NCI-H2171 (cell line): ENCODE measurements around the gene MDK.
A peak's percentile ranks its signal among the peaks of the same experiment; 100 is the strongest.
"Not testable (repeated sequence)": the region's sequence is repeated elsewhere in the genome, so short reads cannot be mapped to it uniquely, and the experiment has no call there.

Source experiments
- DNase-seq: peaks from one replicate; lab custom pipeline; 2025; lab: John Stamatoyannopoulos, UW

MDK gene

GRCh38 chr11:46367244-46367915, 14.1 kb upstream of the MDK start:
- peak; percentile 67 for DNase-seq

DNA sequence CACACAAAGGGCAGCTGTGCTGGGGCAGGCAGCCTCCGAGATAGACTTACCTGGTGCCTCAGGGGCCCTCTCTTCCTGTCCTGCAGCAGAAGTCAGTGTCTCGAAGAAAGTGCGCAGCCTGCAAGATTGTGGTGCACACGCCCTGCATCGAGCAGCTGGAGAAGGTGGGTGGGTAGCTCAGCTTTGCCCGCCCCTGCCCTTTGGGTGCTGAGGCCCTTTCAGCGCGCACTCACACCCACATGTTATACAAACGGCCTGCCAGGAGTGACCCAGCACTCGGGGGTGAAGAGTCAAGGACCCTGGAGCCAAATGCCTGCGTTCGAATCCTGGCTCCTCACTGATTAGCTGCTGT, 13.6 kb upstream of the MDK start:
- DNase-seq = no peak

GRCh38 chr11:46369458-46370152, 11.9 kb upstream of the MDK start:
- DNase-seq = peak; percentile 30

DNA sequence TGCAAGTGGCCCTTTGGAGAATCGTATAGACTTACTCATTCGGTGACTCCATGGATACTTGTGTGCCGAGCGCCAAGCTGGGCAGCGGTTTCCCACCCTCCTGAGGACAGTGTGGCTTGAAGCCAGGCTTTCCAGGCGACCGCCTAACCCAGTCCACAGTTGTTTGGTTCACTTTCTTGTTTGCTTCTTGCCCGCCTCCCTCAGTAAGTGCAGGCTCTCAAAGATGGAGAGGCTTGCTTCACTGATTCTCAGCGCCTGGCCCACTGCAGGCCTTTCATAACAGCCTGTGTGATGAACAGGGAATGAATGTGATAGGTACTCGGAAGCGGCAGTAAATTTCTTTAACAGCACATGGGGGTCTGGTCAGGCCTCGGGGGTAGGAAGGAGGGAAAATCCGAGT, 11.2 kb upstream of the MDK start:
- no peak for DNase-seq

DNA sequence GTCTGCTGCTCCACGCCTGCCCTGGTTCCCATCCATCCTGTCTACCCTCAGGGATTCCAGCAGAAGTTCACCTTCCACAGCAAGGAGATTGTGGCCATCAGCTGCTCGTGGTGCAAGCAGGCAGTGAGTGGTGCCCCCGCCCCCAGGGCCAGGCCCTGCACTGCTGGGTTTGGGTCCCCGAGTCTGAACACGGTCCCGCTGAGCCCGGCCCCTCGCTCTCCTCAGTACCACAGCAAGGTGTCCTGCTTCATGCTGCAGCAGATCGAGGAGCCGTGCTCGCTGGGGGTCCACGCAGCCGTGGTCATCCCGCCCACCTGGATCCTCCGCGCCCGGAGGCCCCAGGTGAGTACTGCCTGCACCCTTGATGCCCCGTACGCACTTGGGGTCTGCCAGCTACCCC, 10.2 kb upstream of the MDK start:
- not testable (repeated sequence) for DNase-seq

- DNase-seq = no peak
Observed at GRCh38 chr11:46372086-46372485, 9.4 kb upstream of the MDK start.

DNA sequence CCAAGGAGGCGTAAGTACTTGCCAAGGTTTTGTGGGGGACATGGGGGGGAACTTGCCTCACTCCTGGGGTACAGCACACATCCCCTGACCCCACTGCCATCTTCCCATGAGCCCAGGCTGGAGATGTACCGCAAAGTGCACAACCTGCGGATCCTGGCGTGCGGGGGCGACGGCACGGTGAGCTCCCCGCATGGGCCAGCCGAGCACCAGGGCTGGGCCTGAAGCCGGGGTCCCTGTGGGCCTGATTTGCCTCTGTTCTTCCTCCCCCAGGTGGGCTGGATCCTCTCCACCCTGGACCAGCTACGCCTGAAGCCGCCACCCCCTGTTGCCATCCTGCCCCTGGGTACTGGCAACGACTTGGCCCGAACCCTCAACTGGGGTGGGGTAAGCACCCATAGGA, 9.0 kb upstream of the MDK start:
- not testable (repeated sequence) for DNase-seq

- no peak for DNase-seq
Observed at GRCh38 chr11:46373787-46374740, 7.4 kb upstream of the MDK start.

DNA sequence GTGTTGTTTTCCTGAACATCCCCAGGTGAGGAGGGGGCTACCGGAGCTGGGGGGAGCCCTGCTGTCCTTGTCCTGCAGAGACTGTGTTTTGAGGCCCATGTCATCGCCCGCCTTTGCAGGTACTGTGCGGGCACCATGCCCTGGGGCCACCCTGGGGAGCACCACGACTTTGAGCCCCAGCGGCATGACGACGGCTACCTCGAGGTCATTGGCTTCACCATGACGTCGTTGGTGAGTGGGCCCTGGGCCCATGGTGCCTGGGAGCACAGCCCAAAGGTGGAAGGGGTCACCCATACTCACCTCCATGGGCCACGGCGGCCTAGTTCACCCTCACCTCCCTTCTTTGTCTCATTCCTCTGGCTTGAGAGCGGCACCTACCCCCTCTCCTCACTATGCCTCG, 6.7 kb upstream of the MDK start:
- no peak for DNase-seq

- no peak for DNase-seq
Observed at GRCh38 chr11:46375392-46376101, 5.9 kb upstream of the MDK start.

- DNase-seq = no peak
Observed at GRCh38 chr11:46376258-46377050, 5.0 kb upstream of the MDK start.

DNA sequence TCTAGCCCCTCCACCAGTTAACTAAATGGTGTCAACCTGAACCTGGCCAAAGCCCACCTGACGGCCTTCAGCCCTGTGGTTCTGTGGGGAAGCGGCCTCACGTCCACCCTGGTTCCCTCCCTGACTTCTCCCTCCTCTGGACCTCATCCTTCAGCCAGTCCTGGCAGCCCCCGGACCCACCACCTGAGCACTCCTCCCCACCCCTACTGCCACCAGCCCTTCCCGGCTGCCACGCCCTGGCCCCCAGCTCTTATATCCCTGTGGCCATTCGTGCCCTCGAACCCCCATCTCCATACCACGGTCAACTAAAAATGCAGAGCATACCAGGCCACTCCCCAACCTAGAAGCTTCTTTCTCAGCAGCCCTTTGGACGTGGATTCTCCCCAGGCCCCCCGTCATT, 4.2 kb upstream of the MDK start:
- DNase-seq = no peak

- no peak for DNase-seq
Observed at GRCh38 chr11:46377831-46378230, 3.6 kb upstream of the MDK start.

DNA sequence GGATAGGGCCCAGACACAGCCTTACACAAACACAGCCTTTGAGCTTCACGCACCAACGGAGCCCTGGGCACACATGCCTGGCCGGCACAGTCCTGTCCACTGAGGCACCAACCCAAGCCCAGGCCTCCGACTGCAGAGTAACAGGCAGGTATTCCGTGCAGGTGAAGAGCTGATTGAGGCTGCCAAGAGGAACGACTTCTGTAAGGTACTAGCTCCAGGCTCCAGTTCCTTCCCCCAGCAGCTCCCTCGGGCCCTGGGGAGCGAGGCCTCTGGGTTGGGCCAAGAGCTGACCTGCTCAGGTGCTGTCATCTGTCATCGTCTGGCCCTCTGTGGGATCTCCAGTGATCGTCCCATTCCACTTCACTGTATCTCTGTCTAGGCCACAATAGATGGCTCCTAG, 3.2 kb upstream of the MDK start:
- no peak for DNase-seq

GRCh38 chr11:46378811-46379481, 2.5 kb upstream of the MDK start:
- no peak for DNase-seq

DNA sequence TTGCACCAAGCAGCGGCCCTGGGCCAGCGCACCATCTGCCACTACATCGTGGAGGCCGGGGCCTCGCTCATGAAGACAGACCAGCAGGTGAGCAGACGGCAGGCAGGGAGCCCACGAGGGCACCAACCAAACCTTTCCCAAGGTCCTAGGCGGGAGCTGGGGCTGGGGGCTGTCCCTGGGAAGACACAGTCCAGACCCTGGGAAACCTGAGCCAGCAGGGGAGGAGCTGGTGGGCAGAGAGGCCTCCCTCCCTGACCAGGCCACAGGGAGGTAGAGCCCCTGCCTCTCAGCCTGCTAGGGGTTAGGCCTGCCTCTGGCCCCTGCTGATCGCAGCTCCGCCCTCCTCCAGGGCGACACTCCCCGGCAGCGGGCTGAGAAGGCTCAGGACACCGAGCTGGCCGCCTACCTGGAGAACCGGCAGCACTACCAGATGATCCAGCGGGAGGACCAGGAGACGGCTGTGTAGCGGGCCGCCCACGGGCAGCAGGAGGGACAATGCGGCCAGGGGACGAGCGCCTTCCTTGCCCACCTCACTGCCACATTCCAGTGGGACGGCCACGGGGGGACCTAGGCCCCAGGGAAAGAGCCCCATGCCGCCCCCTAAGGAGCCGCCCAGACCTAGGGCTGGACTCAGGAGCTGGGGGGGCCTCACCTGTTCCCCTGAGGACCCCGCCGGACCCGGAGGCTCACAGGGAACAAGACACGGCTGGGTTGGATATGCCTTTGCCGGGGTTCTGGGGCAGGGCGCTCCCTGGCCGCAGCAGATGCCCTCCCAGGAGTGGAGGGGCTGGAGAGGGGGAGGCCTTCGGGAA, 1.8 kb upstream of the MDK start:
- DNase-seq = not testable (repeated sequence)

- DNase-seq = peak; percentile 38
Observed at GRCh38 chr11:46380340-46381047, 975 bp upstream of the MDK start.

GRCh38 chr11:46381819-46382645, 563 bp downstream of the MDK start:
- DNase-seq = peak; percentile 28
